Measurements from ENCODE around the gene AGPS.

GRCh38 chr2:177429688-177430325, 37.2 kb downstream of the AGPS start:
- no peak for TF ChIP-seq CTCF (IDR thresholded peaks at IDR 0.05)
- TF ChIP-seq POLR2AphosphoS5 (IDR thresholded peaks at IDR 0.05): no peak
- TF ChIP-seq POLR2A (IDR thresholded peaks at IDR 0.05): no peak
